Activated gamma-delta T cell (primary cell): ENCODE data around the gene VSIG1.

ENCODE experiments used
- DNase-seq: peaks from one replicate; lab custom pipeline; 2025; lab: John Stamatoyannopoulos, UW

VSIG1 gene

DNA sequence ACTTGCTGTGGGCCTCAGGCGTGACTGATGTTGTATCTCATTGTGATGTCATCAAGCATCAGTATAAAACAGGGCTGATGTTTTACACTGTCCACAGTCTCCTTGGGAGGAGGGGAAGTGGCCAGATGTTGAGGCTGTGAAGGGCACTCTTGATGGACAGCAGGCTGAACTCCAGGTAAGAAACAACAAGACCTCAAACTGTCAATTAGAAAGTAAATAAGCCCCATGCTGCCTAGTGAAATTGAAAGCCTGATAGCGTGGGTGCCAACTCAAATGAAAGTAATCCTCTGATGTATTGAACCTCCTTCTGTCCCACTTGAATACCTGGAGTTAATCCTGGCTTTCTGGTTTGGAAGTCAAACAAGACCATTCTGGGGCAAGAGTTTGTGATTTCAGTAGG is 19.7 kb downstream of the VSIG1 start:
- DNase-seq = no peak

DNA sequence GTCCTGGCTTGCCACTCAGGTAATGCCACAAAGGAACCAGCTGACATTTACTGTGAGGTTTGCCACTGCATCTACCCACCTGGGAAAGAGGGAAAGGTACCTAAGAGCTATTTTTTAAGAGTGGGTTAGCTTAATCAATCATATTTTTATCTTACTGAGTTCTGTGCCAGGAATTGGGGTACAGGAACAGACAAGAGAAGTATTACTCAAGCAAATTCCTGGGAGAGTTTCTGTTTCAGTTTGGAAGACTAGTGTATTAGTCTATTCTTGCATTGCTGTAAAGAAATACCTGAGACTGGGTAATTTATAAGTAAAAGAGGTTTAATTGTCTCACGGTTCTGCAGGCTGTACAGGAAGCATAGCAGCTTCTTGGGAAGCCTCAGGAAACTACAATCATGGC is 23.3 kb downstream of the VSIG1 start:
- no peak for DNase-seq

DNA sequence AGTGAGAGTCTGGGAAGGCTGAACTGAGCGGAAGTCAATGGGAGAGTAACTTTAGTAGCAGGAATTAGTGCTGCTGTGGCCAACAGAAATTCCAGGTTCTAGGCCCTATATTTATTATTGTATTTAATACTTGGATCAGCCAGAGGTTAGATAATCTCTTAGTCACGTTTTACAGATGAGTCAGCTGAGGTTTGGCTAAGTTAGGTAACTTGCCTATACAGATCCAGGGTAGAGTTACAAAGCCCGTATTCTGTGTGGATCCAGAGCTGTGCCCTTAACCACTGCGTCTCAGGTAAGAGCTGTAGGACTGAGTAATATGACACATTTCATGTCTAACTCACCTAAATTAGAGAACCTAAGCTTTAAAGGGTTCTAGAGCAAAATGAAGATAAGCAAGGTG is 26.0 kb downstream of the VSIG1 start:
- DNase-seq = no peak

DNA sequence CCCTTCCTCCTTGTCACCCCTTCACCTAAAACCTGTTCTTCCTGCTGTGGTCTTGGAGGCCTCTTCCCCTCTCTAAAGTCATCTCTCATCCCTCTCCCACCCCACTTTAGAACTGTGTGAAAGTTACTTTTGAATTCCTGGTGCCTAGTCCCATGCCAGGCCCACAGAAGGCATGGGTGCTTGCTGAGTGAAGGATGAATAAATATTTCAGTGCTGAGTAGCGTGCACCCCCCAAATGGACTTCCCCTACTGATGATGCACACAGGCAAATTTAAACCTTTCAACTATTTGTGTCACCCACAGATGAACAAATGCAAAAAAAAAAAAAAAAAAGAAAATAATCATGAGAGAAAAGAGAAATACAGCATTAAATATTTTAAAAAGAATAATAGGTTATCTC is 26.7 kb downstream of the VSIG1 start:
- DNase-seq = no peak

DNA sequence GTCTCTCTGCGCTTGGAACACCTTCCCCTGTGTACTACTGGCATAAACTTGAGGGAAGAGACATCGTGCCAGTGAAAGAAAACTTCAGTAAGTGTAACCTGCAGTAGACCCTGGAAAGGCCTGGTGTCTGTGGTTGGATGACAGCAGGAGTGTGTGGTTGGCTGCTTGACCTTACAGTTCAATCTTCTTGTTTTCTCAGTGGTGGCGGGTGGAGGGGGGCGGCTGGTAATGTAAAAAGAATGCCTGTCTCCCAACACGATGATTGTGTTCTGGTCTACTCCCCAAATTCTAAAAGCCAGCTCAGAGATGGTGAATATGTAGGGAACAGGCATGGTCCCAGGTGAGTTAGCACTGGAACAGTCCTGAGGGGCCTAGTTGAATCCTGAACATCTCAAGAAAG is 27.9 kb downstream of the VSIG1 start:
- DNase-seq = no peak

DNA sequence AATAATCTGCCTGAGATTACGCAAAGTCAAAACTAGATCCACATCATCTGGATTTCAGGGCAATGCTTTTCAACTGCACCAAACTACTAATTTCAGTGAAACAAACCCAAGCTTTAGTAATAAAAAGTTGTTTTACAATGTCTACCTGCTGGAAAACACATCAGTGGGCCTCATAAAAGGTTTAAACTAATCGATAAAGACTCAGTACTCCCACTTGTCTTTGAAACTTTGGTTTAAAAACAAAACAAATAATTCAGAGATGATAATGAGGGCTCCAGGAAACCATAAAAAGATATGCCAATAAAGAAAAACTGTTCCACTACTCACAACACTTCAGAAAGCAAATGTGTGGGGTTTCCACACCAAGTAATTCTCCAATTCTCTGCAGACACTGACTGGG is 36.2 kb downstream of the VSIG1 start:
- no peak for DNase-seq

DNA sequence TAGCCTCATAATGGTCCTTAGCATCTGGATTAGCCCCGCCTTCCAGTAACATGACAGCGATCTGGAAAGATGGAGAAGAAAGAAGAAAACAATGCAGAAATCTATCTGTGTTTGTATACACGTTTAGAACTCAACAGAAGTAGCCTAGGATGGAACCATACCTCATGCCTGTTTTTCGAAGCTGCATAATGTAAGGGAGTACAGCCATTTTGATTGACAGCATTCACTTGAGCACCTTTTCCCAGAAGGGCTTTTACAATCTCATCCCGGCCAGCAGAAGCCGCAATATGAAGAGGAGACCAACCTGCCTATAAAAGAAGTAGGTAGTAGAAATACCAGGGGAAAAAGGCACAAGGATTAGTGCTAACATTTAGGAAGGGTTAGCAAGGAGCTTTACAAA is 42.9 kb downstream of the VSIG1 start:
- no peak for DNase-seq

DNA sequence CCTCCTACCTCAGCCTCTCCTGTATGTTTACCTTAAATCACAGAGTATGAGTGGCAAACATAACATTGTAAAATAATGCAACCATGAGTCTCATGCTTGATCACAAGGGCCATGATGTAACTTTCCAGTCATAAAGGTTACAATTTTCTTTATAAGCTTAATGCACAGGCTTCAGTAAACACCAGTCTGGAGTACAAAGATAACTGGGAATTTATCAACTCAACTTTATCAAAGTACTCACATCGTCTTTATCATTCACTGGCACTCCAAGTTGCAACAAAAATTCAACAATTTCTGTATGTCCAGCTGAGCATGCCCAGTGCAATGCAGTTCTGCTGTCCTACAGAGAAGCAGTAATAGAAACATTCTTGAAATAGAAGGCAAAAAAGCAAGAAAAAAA is 43.6 kb downstream of the VSIG1 start:
- DNase-seq = no peak

DNA sequence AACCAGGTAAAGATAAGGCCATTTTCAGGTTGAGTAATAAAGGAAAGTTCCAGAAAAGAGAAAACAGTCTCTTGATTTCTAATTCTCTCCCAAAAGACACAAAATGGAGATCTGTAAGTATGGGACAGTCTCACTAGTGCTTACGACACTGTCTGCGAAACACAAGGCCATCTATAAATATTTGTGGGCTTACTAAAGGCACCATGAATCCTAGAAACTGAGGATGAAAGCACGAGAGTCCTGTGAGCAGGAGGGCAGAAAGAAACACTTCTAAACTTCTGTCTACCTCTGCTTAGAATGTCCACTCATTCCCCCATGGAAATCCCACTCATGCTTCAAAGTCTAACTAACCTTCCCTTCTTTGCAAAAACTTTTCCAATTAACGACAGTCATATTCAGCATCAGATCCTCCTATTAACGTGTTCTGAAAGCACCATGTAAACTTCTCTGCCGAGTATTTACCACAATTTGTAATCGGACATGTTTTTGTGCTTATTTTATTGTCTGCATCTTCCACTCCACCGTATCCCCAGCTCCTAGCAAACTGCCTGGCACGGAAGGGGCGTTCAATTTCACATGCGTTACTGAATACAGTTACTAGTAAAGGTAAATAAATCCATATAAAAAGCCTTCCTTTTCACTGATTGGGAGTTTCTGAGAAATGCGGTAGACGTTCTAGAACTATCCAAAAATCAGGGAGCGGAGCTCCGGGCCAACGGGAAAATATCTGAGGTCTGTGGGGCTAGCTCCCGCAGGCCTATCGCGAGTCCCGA is 45.8 kb downstream of the VSIG1 start:
- DNase-seq = no peak

DNA sequence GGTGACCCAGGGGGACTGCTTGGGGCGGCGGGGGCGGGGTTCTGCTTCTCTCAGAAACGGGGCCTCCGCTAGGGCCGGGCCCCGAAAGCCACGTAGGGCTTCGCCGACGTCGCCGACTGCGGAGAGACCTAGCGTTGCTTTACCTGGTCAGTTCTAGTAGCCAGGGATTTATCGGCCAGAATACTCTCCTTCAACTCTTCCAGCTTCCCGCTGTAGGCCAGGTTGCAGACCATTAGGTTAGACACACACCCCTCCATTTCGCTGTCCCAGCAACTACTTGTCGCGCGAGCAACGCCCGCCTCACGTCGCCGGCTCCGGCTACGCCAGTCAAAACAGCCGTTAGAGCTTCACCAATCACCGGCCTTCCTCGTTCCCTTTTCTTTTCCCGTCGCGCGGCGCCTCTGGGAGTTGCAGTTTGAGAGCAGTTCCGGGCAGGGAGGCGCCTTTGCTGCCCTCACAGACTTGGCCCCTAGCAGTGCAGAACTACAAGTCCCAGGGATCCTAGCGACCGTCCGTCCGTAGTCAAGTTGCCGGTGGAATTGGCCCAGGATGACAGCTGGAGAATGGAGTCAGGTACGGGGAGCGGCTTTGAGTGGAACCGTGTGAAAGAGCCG is 46.5 kb downstream of the VSIG1 start, which contains the start of the genes ATG4A and PSMD10:
Gene ATG4A (plus strand): TSS at position 515 of the 614 bp plus-strand sequence. CDS start 49 bp downstream, at position 564.
Gene PSMD10 (minus strand): TSS at position 279 of the 614 bp plus-strand sequence. CDS start 22 bp downstream, at position 257.
- peak; percentile 67 for DNase-seq

DNA sequence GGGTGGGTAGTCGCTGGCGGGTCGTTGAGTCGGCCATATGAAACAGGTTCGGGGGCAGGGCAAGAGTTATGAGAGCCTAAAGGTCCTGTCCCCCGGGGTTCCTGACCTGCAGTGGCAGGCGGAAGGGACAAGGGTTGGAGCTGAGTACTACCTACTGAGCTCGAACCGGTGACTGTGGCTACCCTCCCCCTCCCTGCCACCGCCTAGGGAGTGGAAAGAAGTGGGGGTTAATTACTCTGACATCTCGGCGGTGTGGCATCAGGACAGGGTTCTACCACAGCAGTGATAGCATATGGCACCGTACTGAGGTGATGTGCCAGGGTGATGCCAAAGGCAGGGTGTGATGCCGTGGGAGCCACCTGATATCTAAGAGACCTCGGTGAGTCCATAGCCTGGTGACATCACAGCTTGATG is 47.0 kb downstream of the VSIG1 start:
- no peak for DNase-seq

DNA sequence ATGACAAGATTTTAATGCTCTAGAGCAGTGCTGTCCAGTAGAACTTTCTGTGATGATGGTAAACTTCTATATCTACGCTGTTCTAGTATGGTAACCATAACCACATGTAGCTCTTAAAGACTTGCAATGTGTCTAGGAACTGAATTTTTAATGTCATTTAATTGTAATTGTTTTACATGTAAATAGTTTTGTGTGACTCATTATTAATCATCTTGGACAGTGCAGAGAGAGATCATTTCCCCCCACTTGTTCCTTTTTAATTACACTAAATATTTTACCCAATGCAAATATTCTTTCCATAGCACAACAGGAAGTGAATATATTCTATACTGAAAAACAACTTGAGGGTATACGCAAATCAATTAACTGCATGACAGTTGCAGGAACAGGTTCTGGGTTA is 52.5 kb downstream of the VSIG1 start:
- DNase-seq = no peak

DNA sequence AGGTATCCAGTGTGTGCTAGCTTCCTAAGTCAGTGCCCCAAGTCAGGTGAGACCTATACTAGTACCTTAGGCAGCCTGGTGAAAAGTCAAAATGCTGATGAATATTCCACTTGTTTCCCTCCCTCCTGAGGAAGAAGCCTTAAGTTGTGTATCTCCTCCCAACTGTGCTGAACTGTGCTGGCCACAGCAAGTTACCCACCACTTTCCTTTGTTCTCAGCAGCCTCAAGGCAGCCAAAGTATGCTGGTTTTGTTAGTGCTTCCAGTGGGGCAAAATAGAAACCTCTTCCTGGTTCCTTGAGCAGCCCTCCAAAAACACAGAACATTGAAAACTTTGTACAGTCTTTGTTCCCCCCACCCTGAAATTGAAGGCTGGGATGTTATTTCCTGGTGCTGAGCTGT is 60.6 kb downstream of the VSIG1 start:
- DNase-seq = no peak

DNA sequence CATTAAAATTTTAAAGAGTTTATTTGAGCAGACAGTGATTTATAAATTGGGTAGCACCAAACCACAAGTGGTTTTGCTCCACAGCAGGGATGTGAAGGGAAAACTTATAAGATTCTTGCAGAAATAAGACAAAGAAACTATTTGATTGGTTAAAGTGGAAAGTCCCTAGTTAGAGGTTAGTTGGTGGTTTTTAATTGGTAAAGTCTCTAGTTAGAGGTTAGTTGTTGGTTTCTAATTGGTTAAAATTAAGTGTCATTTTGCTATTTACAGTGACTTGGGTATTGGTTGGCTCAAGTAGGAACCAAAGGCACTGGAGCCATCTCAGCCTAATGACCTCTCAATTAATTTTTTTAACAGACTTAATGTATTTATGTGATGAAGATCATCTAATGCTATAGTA is 69.7 kb downstream of the VSIG1 start:
- DNase-seq = no peak

DNA sequence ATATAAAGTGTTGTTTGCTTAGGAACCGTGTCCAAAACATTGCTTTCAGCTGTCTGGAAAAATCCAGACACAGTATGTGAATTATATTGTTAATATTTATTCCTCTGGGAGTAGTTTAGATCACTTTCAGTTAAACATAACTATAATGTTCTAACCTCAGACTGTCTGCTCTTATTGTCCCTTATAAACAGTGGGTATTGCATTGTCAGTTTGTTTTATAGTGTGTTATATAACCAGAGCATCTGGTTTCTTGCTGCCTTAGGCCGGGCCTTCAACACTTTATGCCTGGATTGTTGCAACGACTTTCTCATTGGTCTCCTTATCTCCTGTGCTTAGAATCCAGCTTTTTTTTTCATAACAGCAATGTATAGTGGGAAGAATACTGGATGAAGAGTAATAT is 73.1 kb downstream of the VSIG1 start:
- no peak for DNase-seq

DNA sequence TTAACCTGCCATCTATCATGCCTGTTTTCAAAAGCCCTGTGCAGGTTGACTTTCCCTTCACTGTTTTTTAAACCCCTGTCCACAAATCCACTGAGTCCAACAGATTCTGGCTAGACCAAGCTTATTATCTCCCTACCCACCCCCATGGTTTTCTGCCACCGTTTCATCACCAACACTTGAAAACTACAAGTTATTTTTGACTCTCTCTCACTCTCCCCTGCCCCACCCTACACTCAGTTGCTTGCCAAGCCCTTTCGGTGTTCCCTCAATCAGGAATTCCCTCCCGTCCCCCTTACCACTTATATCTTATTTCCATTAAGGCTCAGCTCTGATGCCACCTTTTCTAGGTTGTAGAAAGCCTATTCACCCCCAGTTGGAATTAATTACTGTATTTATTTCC is 76.4 kb downstream of the VSIG1 start:
- DNase-seq = no peak

DNA sequence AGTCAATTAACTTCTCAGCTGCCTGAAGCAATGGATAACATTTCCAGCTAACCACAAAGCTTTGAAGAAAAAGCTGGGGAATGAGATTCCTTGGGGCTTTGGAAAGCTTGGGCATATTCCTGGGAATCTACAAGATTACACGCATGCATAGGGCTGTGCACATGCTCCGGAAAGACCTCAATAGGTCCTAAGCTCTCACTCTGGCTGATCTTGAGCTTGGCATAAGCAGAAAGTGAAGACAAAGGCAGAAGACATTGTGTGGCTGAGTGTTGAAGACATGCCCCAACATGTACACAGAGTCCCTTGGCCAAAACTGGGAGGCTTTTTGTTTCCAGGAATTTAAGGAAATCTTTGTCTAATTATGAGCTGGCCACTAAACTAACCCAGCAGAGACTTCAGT is 77.9 kb downstream of the VSIG1 start:
- DNase-seq = no peak

DNA sequence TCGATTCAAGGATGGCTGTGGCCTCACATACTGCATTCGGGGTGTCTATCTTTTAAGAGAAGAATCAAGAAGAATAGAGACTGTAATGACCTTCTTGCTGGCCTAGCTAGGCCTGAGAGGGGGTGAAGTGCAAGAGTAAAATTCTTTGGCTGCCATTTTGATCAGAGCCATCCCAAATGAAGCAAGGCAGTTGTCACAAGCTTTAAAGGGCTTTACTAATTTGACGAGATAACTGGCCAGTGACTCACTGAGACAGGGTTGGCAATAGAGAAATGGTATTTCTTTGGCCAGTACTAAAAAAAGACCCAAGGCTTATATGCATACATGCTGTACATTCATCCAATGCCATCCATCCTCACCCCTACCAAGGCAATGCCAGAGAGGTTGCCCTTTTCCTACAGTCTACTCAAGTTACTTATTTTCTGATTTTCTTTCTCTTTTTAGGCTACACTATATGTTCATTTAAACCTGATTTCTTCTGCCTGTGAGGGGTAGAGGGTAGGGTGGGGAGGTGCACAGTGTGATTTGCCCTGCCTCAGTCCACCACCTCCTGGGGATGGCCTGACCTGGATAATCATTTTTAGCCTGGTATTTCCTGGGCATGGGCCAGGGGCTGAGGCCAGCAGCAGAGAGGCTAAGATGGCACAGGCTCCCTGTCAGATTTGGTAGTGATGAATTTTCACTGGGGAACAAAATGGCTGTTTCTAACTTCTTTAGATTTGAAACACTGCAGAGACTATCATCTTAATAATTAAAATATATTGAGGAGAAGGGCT is 78.9 kb downstream of the VSIG1 start:
- DNase-seq = no peak

DNA sequence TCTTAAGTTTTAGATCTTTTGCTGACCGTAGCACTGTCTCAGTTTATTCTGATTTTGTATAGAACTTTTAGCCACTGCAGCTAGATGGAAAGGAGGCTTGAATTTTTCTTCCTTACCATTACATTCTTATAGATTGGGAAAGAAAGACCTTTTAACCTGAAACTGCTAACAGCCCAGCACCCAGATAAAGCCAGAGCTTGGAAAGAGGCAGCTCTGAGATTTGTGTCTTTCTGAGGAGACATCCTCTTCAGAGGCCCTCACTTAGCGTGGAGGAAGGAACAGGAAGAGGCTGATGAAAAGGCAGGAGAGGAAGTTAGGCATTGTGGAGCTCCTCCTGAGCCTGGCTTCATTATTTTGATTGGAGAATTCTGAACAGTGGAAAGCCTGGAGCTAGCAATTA is 81.8 kb downstream of the VSIG1 start:
- DNase-seq = no peak

DNA sequence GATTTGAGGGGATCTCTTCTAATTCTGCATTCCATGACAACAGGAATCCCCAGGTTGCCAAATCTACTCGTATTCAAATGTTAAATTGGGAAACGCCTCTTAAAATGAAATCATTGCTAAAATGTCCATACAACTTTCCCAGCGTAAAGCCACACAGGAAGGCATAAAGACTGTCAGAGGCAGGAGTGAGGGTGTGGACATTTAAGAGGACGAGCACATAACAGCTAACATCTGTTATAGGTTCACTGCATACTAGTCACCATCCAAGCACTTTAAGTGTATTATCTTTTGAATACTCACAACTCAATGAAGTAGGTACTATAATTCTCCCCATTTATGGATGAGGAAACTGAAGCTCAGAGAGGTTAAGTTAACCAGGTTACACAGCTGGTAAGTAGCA is 82.3 kb downstream of the VSIG1 start:
- DNase-seq = no peak
